ENCODE data around the gene UFC1.
A peak's percentile ranks its signal among the peaks of the same experiment; 100 is the strongest.

Gene UFC1

GRCh38 chr1:161168906-161169305 is 15.1 kb downstream of the UFC1 start:
- peaks cover 49% of the 10 kb centered on the region for H3K4me1 Mint-ChIP-seq (ENCODE audit: low read depth)
- no peak overlapping the region for H3K27ac Mint-ChIP-seq
- H3K36me3 Mint-ChIP-seq (ENCODE audit: low read depth) = peaks cover 79% of the 10 kb centered on the region
- intact Hi-C loops (cut with micrococcal nuclease) = no loop called here
- no peaks in the 10 kb centered on the region for H3K9me3 Mint-ChIP-seq
- no peaks in the 10 kb centered on the region for H3K27me3 Mint-ChIP-seq
- no peak overlapping the region for H3K4me3 Mint-ChIP-seq

GRCh38 chr1:161171191-161171590 is 17.4 kb downstream of the UFC1 start:
- H3K36me3 Mint-ChIP-seq (ENCODE audit: low read depth) = peaks cover 89% of the 10 kb centered on the region
- H3K4me3 Mint-ChIP-seq = no peak overlapping the region
- H3K27ac Mint-ChIP-seq = no peak overlapping the region
- intact Hi-C loops (cut with micrococcal nuclease) = no loop called here
- peaks cover 39% of the 10 kb centered on the region for H3K4me1 Mint-ChIP-seq (ENCODE audit: low read depth)
- H3K9me3 Mint-ChIP-seq = no peaks in the 10 kb centered on the region
- H3K27me3 Mint-ChIP-seq = no peaks in the 10 kb centered on the region

- intact Hi-C loops (cut with micrococcal nuclease) = no loop called here
- H3K27ac Mint-ChIP-seq = no peak overlapping the region
- peaks cover 85% of the 10 kb centered on the region for H3K36me3 Mint-ChIP-seq (ENCODE audit: low read depth)
- no peak overlapping the region for H3K4me3 Mint-ChIP-seq
- H3K4me1 Mint-ChIP-seq (ENCODE audit: low read depth) = peaks cover 39% of the 10 kb centered on the region
- no peaks in the 10 kb centered on the region for H3K27me3 Mint-ChIP-seq
- no peaks in the 10 kb centered on the region for H3K9me3 Mint-ChIP-seq
These were observed 17.9 kb downstream of the UFC1 start for GRCh38 chr1:161171696-161172095.

- H3K27me3 Mint-ChIP-seq = no peaks in the 10 kb centered on the region
- peaks cover 34% of the 10 kb centered on the region for H3K4me1 Mint-ChIP-seq (ENCODE audit: low read depth)
- no peak overlapping the region for H3K4me3 Mint-ChIP-seq
- H3K27ac Mint-ChIP-seq = no peak overlapping the region
- intact Hi-C loops (cut with micrococcal nuclease) = no loop called here
- H3K36me3 Mint-ChIP-seq (ENCODE audit: low read depth) = peaks cover 87% of the 10 kb centered on the region
- H3K9me3 Mint-ChIP-seq = no peaks in the 10 kb centered on the region
These were observed 18.6 kb downstream of the UFC1 start for GRCh38 chr1:161172349-161172748.

GRCh38 chr1:161172776-161173376 is 19.1 kb downstream of the UFC1 start:
- Mint-ChIP-seq H3K27me3 (no peaks in the 10 kb centered on the region), H3K9me3 (no peaks in the 10 kb centered on the region), H3K4me1 (ENCODE audit: low read depth) (peaks cover 28% of the 10 kb centered on the region), H3K4me3 (no peak overlapping the region), H3K36me3 (ENCODE audit: low read depth) (peaks cover 87% of the 10 kb centered on the region), H3K27ac (no peak overlapping the region)
- intact Hi-C loops (cut with micrococcal nuclease) = no loop called here

GRCh38 chr1:161173711-161174110 is 19.9 kb downstream of the UFC1 start:
- H3K27ac Mint-ChIP-seq = no peak overlapping the region
- H3K9me3 Mint-ChIP-seq = no peaks in the 10 kb centered on the region
- H3K27me3 Mint-ChIP-seq = no peaks in the 10 kb centered on the region
- no peak overlapping the region for H3K4me3 Mint-ChIP-seq
- intact Hi-C loops (cut with micrococcal nuclease) = no loop called here
- H3K4me1 Mint-ChIP-seq (ENCODE audit: low read depth) = peaks cover 22% of the 10 kb centered on the region
- H3K36me3 Mint-ChIP-seq (ENCODE audit: low read depth) = peaks cover 79% of the 10 kb centered on the region

GRCh38 chr1:161174911-161175310 is 21.1 kb downstream of the UFC1 start:
- Mint-ChIP-seq H3K36me3 (ENCODE audit: low read depth) (peaks cover 69% of the 10 kb centered on the region), H3K4me1 (ENCODE audit: low read depth) (peaks cover 22% of the 10 kb centered on the region), H3K4me3 (no peak overlapping the region), H3K27ac (peak overlapping the region; percentile 24), H3K9me3 (no peaks in the 10 kb centered on the region), H3K27me3 (no peaks in the 10 kb centered on the region)
- intact Hi-C loops (cut with micrococcal nuclease) = no loop called here

- Mint-ChIP-seq H3K4me3 (peak overlapping the region; percentile 99), H3K4me1 (ENCODE audit: low read depth) (peaks cover 31% of the 10 kb centered on the region), H3K27me3 (no peaks in the 10 kb centered on the region), H3K36me3 (ENCODE audit: low read depth) (peaks cover 60% of the 10 kb centered on the region), H3K9me3 (no peaks in the 10 kb centered on the region), H3K27ac (peak overlapping the region; percentile 91)
- intact Hi-C loops (cut with micrococcal nuclease) = no loop called here
These were observed 22.1 kb downstream of the UFC1 start for GRCh38 chr1:161175771-161176453.

GRCh38 chr1:161176468-161177111 is 22.8 kb downstream of the UFC1 start:
- Mint-ChIP-seq H3K4me3 (peak overlapping the region; percentile 99), H3K4me1 (ENCODE audit: low read depth) (peaks cover 35% of the 10 kb centered on the region), H3K36me3 (ENCODE audit: low read depth) (peaks cover 53% of the 10 kb centered on the region), H3K27ac (peak overlapping the region; percentile 91), H3K9me3 (no peaks in the 10 kb centered on the region), H3K27me3 (no peaks in the 10 kb centered on the region)
- intact Hi-C loops (cut with micrococcal nuclease) = no loop called here

- H3K4me1 Mint-ChIP-seq (ENCODE audit: low read depth) = peaks cover 42% of the 10 kb centered on the region
- H3K27ac Mint-ChIP-seq = peak within 1 kb of the TSS; percentile 91
- peaks cover 46% of the 10 kb centered on the region for H3K36me3 Mint-ChIP-seq (ENCODE audit: low read depth)
- intact Hi-C loops (cut with micrococcal nuclease) = no loop called here
- no peaks in the 10 kb centered on the region for H3K27me3 Mint-ChIP-seq
- peak within 1 kb of the TSS; percentile 99 for H3K4me3 Mint-ChIP-seq
- no peaks in the 10 kb centered on the region for H3K9me3 Mint-ChIP-seq
These were observed 23.5 kb downstream of the UFC1 start, which contains the start of gene B4GALT3 for GRCh38 chr1:161177112-161177935. Gene B4GALT3 (minus strand): TSS chr1:161177507. CDS start chr1:161176060, 1,447 bp downstream.

GRCh38 chr1:161177936-161178244 is 24.1 kb downstream of the UFC1 start:
- Mint-ChIP-seq H3K27me3 (no peaks in the 10 kb centered on the region), H3K27ac (peak overlapping the region; percentile 91), H3K36me3 (ENCODE audit: low read depth) (peaks cover 40% of the 10 kb centered on the region), H3K4me1 (ENCODE audit: low read depth) (peaks cover 48% of the 10 kb centered on the region), H3K4me3 (peak overlapping the region; percentile 99), H3K9me3 (no peaks in the 10 kb centered on the region)
- intact Hi-C loops (cut with micrococcal nuclease) = no loop called here

GRCh38 chr1:161179698-161180097 is 25.9 kb downstream of the UFC1 start:
- Mint-ChIP-seq H3K36me3 (ENCODE audit: low read depth) (peaks cover 22% of the 10 kb centered on the region), H3K4me1 (ENCODE audit: low read depth) (peaks cover 58% of the 10 kb centered on the region), H3K27me3 (no peaks in the 10 kb centered on the region), H3K4me3 (no peak overlapping the region), H3K27ac (no peak overlapping the region), H3K9me3 (no peaks in the 10 kb centered on the region)
- intact Hi-C loops (cut with micrococcal nuclease) = no loop called here

- no peak overlapping the region for H3K4me3 Mint-ChIP-seq
- H3K36me3 Mint-ChIP-seq (ENCODE audit: low read depth) = peaks cover 13% of the 10 kb centered on the region
- H3K27me3 Mint-ChIP-seq = no peaks in the 10 kb centered on the region
- H3K27ac Mint-ChIP-seq = no peak overlapping the region
- intact Hi-C loops (cut with micrococcal nuclease) = no loop called here
- no peaks in the 10 kb centered on the region for H3K9me3 Mint-ChIP-seq
- peaks cover 63% of the 10 kb centered on the region for H3K4me1 Mint-ChIP-seq (ENCODE audit: low read depth)
These were observed 26.9 kb downstream of the UFC1 start for GRCh38 chr1:161180639-161181038.

GRCh38 chr1:161182214-161182613 is 28.4 kb downstream of the UFC1 start:
- intact Hi-C loops (cut with micrococcal nuclease) = no loop called here
- Mint-ChIP-seq H3K36me3 (ENCODE audit: low read depth) (peaks cover 3% of the 10 kb centered on the region), H3K27ac (peak overlapping the region; percentile 58)

More at GRCh38 chr1:161182214-161182613, 28.4 kb downstream of the UFC1 start:
- peak overlapping the region; percentile 17 for H3K4me3 Mint-ChIP-seq
- H3K4me1 Mint-ChIP-seq (ENCODE audit: low read depth) = peaks cover 67% of the 10 kb centered on the region
- no peaks in the 10 kb centered on the region for H3K9me3 Mint-ChIP-seq
- no peaks in the 10 kb centered on the region for H3K27me3 Mint-ChIP-seq
